Activated naive CD8-positive, alpha-beta T cell treated with anti-CD3 and anti-CD28 coated beads, Interleukin-2, amount 50 U/mL, for 16 hours (primary cell): ENCODE data around the gene MOBP.

ENCODE experiments used
- DNase-seq: peaks from one replicate; pipeline ENCODE4 v3.0.0-alpha.2; 2020; ENCODE audit warnings: low read depth, low spot score

MOBP gene

DNA sequence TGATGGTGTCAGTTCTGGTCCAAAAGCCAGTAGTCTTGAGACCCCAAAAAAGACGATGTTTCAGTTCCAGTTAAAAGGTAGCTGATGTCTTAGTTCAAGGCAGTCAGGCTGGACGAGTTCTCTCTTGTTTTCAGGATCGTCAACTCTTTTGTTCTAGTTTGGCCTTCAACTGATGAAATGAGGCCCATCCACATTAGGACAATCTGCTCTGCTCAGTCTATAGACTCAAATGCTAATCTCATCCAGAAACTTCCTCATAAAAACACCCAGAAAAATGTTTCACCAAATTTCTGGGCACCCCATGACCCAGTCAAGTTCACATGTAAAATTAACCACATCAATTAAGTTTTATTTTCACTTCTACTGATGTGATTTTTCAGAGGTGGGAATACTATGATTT, 74.0 kb downstream of the MOBP start:
- DNase-seq = no peak

GRCh38 chr3:39541917-39542329, 74.4 kb downstream of the MOBP start:
- no peak for DNase-seq

DNA sequence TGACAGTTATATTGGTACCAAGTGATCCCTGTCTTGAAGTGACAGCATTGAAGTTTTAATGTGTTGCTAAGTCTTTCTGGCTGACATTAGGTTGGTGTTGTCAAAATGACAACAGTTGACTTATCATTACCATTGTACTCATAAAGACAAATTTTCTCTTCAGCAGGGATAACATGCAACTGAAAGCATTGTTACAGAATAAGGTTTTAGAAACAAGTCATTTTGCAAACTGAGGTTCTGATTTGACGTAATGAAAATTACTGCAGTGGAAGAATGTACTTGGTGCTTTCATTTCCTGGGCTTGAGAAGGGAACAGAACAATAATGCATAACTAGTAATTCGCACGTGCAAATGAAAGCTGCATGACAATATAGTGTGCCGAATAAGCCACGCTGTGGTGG, 75.1 kb downstream of the MOBP start:
- no peak for DNase-seq

- DNase-seq = no peak
These were observed 80.8 kb downstream of the MOBP start for GRCh38 chr3:39548282-39548681.

GRCh38 chr3:39550354-39551051, 83.0 kb downstream of the MOBP start:
- DNase-seq = no peak
